Astrocyte (in vitro differentiated cells and primary cell): Measurements from ENCODE around the gene PRKCG.

ENCODE experiments used
- CTCF ChIP-seq: IDR thresholded peaks from 2 replicates; pipeline ENCODE4 v1.5.1; 2011; ENCODE audit warnings: low read depth, mild to moderate bottlenecking, inconsistent platforms, low read length, moderate library complexity; ENCODE audit not compliant: insufficient read depth
- EZH2 ChIP-seq: IDR thresholded peaks from 2 replicates; pipeline ENCODE4 v1.6.1; 2012; ENCODE audit warnings: mild to moderate bottlenecking, low read length, inconsistent platforms; ENCODE audit not compliant: insufficient read depth

- TF ChIP-seq CTCF (no peak), EZH2 (no peak)
These were observed 27.0 kb downstream of the PRKCG start, which contains the start of gene CACNG7 for GRCh38 chr19:53908935-53909415.
